Measurements from ENCODE around the gene PLXDC2. TPM values are rescaled to one million over a fixed set of nuclear protein-coding genes. Genes with fewer than 3 reads are reported as not detected.
"Not testable (repeated sequence)": the region's sequence is repeated elsewhere in the genome, so short reads cannot be mapped to it uniquely, and the experiment has no call there.

Gene PLXDC2
- polyA plus RNA-seq, 1 donor: 32.9 TPM

- DNase-seq: not testable (repeated sequence)
These were observed 375.2 kb downstream of the PLXDC2 start for GRCh38 chr10:20191392-20191791.

- DNase-seq: no peak
These were observed 378.8 kb downstream of the PLXDC2 start for GRCh38 chr10:20195076-20195475.

DNA sequence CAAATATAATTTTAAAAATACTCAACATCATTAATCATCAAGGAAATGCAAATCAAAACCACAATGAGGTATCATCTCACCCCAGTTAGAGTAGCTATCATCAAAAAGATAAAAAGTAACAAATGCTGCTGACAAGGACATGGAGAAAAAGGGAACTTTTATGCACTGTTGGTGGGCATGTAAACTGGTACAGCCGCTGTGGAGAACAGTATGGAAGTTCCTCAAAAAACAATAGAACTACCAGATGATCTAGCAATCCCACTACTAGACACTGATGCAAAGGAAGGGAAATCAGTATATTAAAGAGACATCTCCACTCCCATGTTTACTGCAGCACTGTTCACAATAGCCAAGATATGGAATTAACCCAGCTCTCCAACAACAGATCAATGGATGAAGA, 384.5 kb downstream of the PLXDC2 start:
- no peak for DNase-seq

GRCh38 chr10:20202337-20202736, 386.1 kb downstream of the PLXDC2 start:
- no peak for DNase-seq

GRCh38 chr10:20207653-20208052, 391.4 kb downstream of the PLXDC2 start:
- no peak for DNase-seq

DNA sequence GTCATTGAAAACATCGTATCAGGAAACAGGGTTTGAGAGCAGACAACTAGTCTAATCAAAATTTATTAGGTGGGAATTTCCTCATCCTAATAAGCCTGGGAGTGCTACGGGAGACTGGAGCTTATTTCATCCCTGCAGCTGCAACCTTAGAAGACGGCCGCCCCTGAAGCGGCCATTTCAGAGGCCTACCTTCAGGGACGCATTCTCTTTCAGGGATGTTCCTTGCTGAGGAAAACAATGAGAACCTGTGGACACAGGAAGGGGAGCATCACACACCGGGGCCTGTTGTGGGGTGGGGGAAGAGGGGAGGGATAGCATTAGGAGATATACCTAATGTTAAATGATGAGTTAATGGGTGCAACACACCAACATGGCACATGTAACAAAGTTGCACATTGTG, 392.9 kb downstream of the PLXDC2 start:
- not testable (repeated sequence) for DNase-seq

- no peak for DNase-seq
These were observed 399.4 kb downstream of the PLXDC2 start for GRCh38 chr10:20215547-20216152.

DNA sequence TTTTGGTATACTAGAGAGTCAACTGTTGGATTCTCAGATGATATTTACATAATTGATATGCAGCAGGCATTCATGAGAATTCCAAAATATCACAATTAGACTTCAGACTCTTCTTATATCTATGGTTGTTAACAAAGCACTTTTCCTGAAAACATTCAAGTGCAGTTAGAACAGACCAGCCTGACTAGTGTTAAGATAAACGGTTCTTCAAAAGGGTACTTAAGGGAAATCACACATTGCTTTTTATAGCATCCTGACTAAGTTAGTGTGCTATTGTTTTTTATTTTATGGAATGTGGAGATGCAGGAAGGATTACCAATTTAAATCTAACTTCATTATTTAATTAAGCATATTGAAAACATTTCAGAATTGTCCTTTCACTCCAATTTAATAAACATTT, 405.1 kb downstream of the PLXDC2 start:
- no peak for DNase-seq

DNA sequence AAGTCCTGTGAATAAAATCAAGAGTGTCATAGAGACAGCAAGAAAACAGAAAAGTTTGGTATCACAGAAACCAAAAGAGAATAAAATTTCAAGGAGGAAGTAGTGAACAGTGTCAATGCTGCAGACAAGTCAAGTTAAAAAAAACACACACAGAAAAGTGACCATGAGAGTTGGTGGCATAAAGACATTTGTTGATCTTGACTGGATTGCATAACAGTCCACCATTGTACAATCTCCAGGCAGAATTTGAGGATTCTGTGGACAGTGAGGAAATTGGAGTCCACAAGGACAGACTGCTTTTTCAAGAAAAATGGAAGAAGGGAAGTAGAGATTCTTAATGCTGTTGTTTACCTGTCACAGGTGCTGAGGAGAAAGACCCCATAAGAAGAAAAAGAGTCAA, 412.5 kb downstream of the PLXDC2 start:
- DNase-seq: no peak

DNA sequence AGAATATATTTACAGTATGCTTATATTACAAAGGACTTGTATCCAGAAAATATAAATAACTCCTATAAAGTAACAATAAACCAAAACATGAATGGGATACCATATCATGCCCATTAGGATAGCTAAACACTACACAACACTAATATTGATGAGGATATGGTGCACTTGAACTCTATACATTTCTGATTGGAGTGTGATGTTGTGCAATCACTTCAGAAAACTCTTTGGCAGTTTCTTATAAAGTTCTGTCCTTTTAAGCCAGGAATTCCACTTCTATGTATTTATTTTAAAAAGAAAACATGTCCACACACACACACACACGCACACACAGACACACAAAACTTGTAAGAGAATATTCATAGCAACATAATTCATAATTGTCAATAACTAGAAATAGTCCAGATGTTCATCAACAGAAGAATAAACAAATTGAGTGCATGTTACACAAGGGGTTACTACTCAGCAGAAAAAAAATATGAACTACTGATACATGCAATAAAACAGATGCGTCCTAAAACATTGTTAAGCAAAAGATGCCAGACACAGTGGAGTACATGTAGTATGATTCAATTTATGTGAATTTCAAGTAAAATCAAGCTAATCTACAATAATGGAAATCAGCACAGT, 416.0 kb downstream of the PLXDC2 start:
- DNase-seq: no peak

GRCh38 chr10:20233423-20233822, 417.2 kb downstream of the PLXDC2 start:
- no peak for DNase-seq

GRCh38 chr10:20234579-20234978, 418.3 kb downstream of the PLXDC2 start:
- no peak for DNase-seq

GRCh38 chr10:20237091-20237570, 420.9 kb downstream of the PLXDC2 start:
- DNase-seq: no peak

DNA sequence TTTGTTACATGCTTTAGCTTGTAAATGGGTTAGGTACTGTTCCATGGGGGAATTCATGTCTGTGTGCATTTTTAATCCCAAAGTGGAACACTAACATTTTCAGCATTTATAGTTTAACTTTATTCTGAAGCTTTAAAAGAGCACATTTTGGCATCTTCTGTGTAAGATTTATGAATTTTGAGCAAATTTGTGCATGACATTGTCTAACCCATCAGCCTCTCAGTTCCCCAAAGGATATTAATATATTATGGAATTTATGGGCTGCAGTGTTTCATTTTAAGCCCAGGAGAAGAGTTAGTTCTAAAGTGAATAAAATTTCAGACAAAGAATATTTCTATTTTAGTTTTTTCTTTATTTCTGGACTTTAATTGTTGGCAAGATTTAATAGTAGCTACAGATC, 421.4 kb downstream of the PLXDC2 start:
- no peak for DNase-seq

- DNase-seq: no peak
These were observed 424.4 kb downstream of the PLXDC2 start for GRCh38 chr10:20240643-20241042.

GRCh38 chr10:20247454-20247853, 431.2 kb downstream of the PLXDC2 start:
- DNase-seq: no peak

- no peak for DNase-seq
These were observed 431.9 kb downstream of the PLXDC2 start for GRCh38 chr10:20247891-20248708.

- DNase-seq: no peak
These were observed 437.8 kb downstream of the PLXDC2 start for GRCh38 chr10:20254078-20254477.

- no peak for DNase-seq
These were observed 438.3 kb downstream of the PLXDC2 start for GRCh38 chr10:20254497-20254896.

GRCh38 chr10:20256969-20257368, 440.7 kb downstream of the PLXDC2 start:
- DNase-seq: no peak

DNA sequence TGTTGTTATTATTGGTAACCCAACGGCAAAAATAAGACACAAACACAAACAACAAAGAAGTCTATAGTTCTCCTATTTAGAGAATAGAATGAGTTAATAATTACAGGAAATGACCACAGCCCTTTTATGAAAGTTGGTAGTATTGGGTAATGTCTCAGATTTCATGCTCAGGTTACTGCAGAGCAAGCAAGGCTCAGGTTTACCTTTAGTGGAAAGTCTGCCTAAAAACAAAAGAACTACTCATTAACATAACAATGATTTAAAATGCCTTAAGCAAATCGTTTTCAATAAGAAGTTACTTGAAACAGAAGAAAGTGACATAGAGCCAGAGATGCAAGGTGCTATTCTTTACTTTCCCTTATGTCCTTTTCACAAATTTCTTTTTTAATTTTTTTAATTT, 441.2 kb downstream of the PLXDC2 start:
- DNase-seq: no peak

- DNase-seq: no peak
These were observed 448.9 kb downstream of the PLXDC2 start for GRCh38 chr10:20265146-20265545.

DNA sequence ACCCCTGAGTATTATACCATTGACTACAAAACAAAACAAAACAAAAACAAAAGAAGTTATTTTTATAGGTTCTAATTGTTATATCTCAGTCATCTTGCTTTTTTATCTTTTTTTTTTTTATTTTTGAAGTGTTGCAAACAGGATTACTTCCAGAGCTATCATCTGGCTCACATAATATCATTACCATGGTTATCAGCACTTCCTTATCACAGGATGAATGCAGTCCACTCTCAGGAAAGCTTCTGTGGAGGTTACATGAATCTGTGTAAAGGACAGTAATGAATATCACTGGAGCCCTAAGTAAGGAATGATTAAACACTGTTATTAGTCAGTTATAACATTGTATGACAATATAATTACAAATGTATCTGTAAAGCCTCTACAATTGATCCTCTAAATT, 451.5 kb downstream of the PLXDC2 start:
- DNase-seq: no peak

Measured in left kidney (tissue), 2 donors.